HCT116 (cell line): ENCODE data around the gene SVBP.

Experiments used
- CBX3 ChIP-seq: IDR thresholded peaks from 2 replicates; pipeline ENCODE4 v1.6.1; 2012; ENCODE audit warnings: low read depth
- CEBPB ChIP-seq: IDR thresholded peaks from 2 replicates; pipeline ENCODE4 v1.6.1; 2012; ENCODE audit warnings: low read depth
- CTCF ChIP-seq, 3 experiments: fragments of 200-600 bp in 1 of 3; sonication (generic) in 1 of 3; IDR thresholded peaks in 2 of 3; conservative IDR thresholded peaks in 1 of 3; 2 replicates each; pipeline ENCODE4 v1.5.1; 2012 to 2017; ENCODE audit warnings: low read depth in 2 of 3, low read length in 2 of 3, antibody characterized with exemption in 1 of 3, borderline replicate concordance in 1 of 3, control low read depth in 1 of 3, mild to moderate bottlenecking in 1 of 3, mixed read lengths in 1 of 3, mixed run types in 1 of 3, moderate library complexity in 1 of 3; ENCODE audit not compliant: insufficient read depth in 1 of 3
- EGR1 ChIP-seq: IDR thresholded peaks from 2 replicates; pipeline ENCODE4 v1.6.1; 2012; ENCODE audit warnings: low read depth
- EZH2 ChIP-seq: fragments of 200-600 bp; sonication (generic); IDR thresholded peaks from 2 replicates; pipeline ENCODE4 v1.6.1; 2017; ENCODE audit warnings: antibody characterized with exemption, mixed run types
- EZH2phosphoT487 ChIP-seq: fragments of 200-600 bp; IDR thresholded peaks from 2 replicates; pipeline ENCODE4 v1.6.1; 2018; ENCODE audit warnings: antibody characterized with exemption, borderline replicate concordance
- POLR2A ChIP-seq: IDR thresholded peaks from 2 replicates; pipeline ENCODE4 v1.7.0; 2011; ENCODE audit warnings: borderline replicate concordance; ENCODE audit not compliant: insufficient read depth, insufficient read length; ENCODE audit errors: extremely low read depth
- ZNF274 ChIP-seq: fragments of 200-500 bp; sonication (Bioruptor generic); IDR thresholded peaks from 2 replicates; pipeline ENCODE4 v1.6.1; 2014; ENCODE audit warnings: mild to moderate bottlenecking, low read depth, low read length, inconsistent platforms
- TF ChIP-seq, protein P1 (sequence below): IDR thresholded peaks from 2 replicates; pipeline ENCODE4 v1.6.1; 2012
- TF ChIP-seq, protein P2 (sequence below): IDR thresholded peaks from 2 replicates; pipeline ENCODE4 v1.6.1; 2011; ENCODE audit warnings: mild to moderate bottlenecking, low read length, moderate library complexity; ENCODE audit not compliant: insufficient replicate concordance; ENCODE audit errors: extremely low read depth

- no peak for TF ChIP-seq POLR2A
- TF ChIP-seq ZNF274 = no peak
- TF ChIP-seq, protein P1, sequence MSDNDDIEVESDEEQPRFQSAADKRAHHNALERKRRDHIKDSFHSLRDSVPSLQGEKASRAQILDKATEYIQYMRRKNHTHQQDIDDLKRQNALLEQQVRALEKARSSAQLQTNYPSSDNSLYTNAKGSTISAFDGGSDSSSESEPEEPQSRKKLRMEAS = no peak
- no peak for TF ChIP-seq CTCF (IDR thresholded peaks at IDR 0.05 in 2 of 3, conservative IDR thresholded peaks at IDR 0.05 in 1 of 3; ENCODE audit: borderline replicate concordance in 1 of 3, insufficient read depth in 1 of 3, low read depth in 2 of 3, low read length in 2 of 3)
- TF ChIP-seq CBX3 = no peak
- TF ChIP-seq CEBPB = no peak
- no peak for TF ChIP-seq EGR1
- TF ChIP-seq, protein P2, sequence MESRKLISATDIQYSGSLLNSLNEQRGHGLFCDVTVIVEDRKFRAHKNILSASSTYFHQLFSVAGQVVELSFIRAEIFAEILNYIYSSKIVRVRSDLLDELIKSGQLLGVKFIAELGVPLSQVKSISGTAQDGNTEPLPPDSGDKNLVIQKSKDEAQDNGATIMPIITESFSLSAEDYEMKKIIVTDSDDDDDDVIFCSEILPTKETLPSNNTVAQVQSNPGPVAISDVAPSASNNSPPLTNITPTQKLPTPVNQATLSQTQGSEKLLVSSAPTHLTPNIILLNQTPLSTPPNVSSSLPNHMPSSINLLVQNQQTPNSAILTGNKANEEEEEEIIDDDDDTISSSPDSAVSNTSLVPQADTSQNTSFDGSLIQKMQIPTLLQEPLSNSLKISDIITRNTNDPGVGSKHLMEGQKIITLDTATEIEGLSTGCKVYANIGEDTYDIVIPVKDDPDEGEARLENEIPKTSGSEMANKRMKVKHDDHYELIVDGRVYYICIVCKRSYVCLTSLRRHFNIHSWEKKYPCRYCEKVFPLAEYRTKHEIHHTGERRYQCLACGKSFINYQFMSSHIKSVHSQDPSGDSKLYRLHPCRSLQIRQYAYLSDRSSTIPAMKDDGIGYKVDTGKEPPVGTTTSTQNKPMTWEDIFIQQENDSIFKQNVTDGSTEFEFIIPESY = no peak
- TF ChIP-seq EZH2 = no peak
- no peak for TF ChIP-seq EZH2phosphoT487
Measured at GRCh38 chr1:42849944-42850343, 32.7 kb upstream of the SVBP start.
